Fibroblast of lung (primary cell): Measurements from ENCODE around the gene NOX3. TPM values are rescaled to one million over a fixed set of nuclear protein-coding genes. Genes with fewer than 3 reads are reported as not detected.

Source experiments
- DNase-seq, 2 donors: peaks; one replicate each; pipeline versions ENCODE4 v3.0.0 to v3.0.0-alpha.2; 2010; ENCODE audit warnings: low read depth in 2 of 2
- H2AFZ ChIP-seq: 2 replicates; pipeline ENCODE4 v1.5.1; 2012; ENCODE audit warnings: low read length, control low read depth, inconsistent platforms
- H3K27ac ChIP-seq: 2 replicates; pipeline ENCODE4 v1.5.1; 2011; ENCODE audit warnings: low read length, control low read depth; ENCODE audit not compliant: insufficient read depth
- H3K27me3 ChIP-seq: 2 replicates; pipeline ENCODE4 v1.5.1; 2011; ENCODE audit warnings: mild to moderate bottlenecking, low read length; ENCODE audit not compliant: control insufficient read depth, insufficient read depth
- H3K36me3 ChIP-seq: 2 replicates; pipeline ENCODE4 v1.5.1; 2011; ENCODE audit warnings: low read length; ENCODE audit not compliant: control insufficient read depth, insufficient read depth
- H3K4me1 ChIP-seq: 2 replicates; pipeline ENCODE4 v1.5.1; 2011; ENCODE audit warnings: low read length; ENCODE audit not compliant: control insufficient read depth, insufficient read depth; ENCODE audit errors: extremely low read depth
- H3K4me2 ChIP-seq: 2 replicates; pipeline ENCODE4 v1.5.1; 2011; ENCODE audit warnings: low read length, control low read depth; ENCODE audit not compliant: insufficient read depth; ENCODE audit errors: extremely low read depth
- H3K4me3 ChIP-seq, 4 experiments: fragments of 200-600 bp in 1 of 4; sonication (generic) in 1 of 4; replicated peaks in 1 of 4; 2 replicates each; pipeline ENCODE4 v1.5.1; 2011 to 2016; ENCODE audit warnings: low read length in 4 of 4, low read depth in 3 of 4, mild to moderate bottlenecking in 3 of 4, control low read depth in 2 of 4, inconsistent platforms in 1 of 4, mixed read lengths in 1 of 4; ENCODE audit not compliant: insufficient read depth in 1 of 4; ENCODE audit errors: control extremely low read depth in 1 of 4
- H3K79me2 ChIP-seq: 2 replicates; pipeline ENCODE4 v1.5.1; 2012; ENCODE audit warnings: mild to moderate bottlenecking, low read length, inconsistent platforms; ENCODE audit not compliant: control insufficient read depth, insufficient read depth
- H3K9ac ChIP-seq: 2 replicates; pipeline ENCODE4 v1.5.1; 2011; ENCODE audit warnings: mild to moderate bottlenecking, low read length, control low read depth; ENCODE audit not compliant: insufficient read depth
- H3K9me3 ChIP-seq: 2 replicates; pipeline ENCODE4 v1.5.1; 2012; ENCODE audit warnings: low read depth, low read length; ENCODE audit not compliant: control insufficient read depth, insufficient read depth
- H4K20me1 ChIP-seq: 2 replicates; pipeline ENCODE4 v1.5.1; 2011; ENCODE audit warnings: low read length; ENCODE audit not compliant: control insufficient read depth, insufficient read depth; ENCODE audit errors: extremely low read depth
- EZH2 ChIP-seq: IDR thresholded peaks from 2 replicates; pipeline ENCODE4 v1.5.1; 2012; ENCODE audit warnings: low read length, control low read depth, mild to moderate bottlenecking; ENCODE audit errors: missing control alignments
- polyA plus RNA-seq, 2 donors: library from polyadenylated mRNA; depleted of rRNA in 1 of 2; stranded (reverse) in 1 of 2; unstranded in 1 of 2; fragments of >200 nt; gene quantifications; 2 replicates each; pipeline ENCODE4 v1.2.1, GENCODE V29; 2011 to 2012; ENCODE audit warnings: missing spikeins in 1 of 2
- total RNA-seq: library from RNA; depleted of rRNA; stranded (reverse); fragments of >200 nt; gene quantifications from 2 replicates; pipeline ENCODE4 v1.2.1, GENCODE V29; 2014
- TF ChIP-seq, protein P1 (sequence below), 2 donors: IDR thresholded peaks in 1 of 2; conservative IDR thresholded peaks in 1 of 2; 1 replicate in 1 of 2; 2 replicates in 1 of 2; pipeline ENCODE4 v1.5.1; 2011 to 2012; ENCODE audit warnings: low read length in 2 of 2, control low read depth in 1 of 2, inconsistent platforms in 1 of 2, low read depth in 1 of 2, mild to moderate bottlenecking in 1 of 2

The NOX3 gene
- total and polyA plus RNA-seq, 2 donors (not counting 1 experiment from before 2014, with no cell fraction given), result not detected

DNA sequence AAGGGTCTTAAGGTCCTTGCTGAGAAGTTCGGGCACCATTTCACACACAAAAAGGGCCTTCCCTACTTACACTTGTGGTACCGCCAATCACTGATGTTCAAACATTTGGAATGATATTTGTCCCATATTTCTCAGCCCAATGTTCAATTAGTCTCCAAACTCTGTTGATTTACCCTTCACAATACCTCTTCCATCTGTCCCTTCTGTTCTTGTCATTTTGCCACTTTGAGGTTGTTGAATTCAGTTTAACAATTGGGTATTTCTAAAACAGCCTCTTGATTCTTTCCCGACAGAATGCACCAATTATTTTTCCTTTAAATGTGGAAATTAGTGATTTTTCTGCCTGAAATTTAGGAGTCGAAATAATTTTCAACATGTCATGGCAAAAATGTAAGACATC lies 46.2 kb downstream of the NOX3 start:
- Histone ChIP-seq H3K9me3 (no peaks in the 10 kb centered on the region), H2AFZ (no peak overlapping the region), H3K79me2 (no peaks in the 10 kb centered on the region), H3K27ac (no peak overlapping the region), H3K4me1 (no peaks in the 10 kb centered on the region), H3K4me3 (no peak overlapping the region), H3K9ac (no peak overlapping the region), H3K27me3 (no peaks in the 10 kb centered on the region), H3K36me3 (no peaks in the 10 kb centered on the region), H3K4me2 (no peak overlapping the region), H4K20me1 (no peaks in the 10 kb centered on the region)
- no peak for DNase-seq
- TF ChIP-seq, protein P1, sequence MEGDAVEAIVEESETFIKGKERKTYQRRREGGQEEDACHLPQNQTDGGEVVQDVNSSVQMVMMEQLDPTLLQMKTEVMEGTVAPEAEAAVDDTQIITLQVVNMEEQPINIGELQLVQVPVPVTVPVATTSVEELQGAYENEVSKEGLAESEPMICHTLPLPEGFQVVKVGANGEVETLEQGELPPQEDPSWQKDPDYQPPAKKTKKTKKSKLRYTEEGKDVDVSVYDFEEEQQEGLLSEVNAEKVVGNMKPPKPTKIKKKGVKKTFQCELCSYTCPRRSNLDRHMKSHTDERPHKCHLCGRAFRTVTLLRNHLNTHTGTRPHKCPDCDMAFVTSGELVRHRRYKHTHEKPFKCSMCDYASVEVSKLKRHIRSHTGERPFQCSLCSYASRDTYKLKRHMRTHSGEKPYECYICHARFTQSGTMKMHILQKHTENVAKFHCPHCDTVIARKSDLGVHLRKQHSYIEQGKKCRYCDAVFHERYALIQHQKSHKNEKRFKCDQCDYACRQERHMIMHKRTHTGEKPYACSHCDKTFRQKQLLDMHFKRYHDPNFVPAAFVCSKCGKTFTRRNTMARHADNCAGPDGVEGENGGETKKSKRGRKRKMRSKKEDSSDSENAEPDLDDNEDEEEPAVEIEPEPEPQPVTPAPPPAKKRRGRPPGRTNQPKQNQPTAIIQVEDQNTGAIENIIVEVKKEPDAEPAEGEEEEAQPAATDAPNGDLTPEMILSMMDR (conservative IDR thresholded peaks at IDR 0.05 in 1 of 2, IDR thresholded peaks at IDR 0.05 in 1 of 2; ENCODE audit: low read depth in 1 of 2, low read length in 2 of 2), result no peak
- no peak for TF ChIP-seq EZH2

DNA sequence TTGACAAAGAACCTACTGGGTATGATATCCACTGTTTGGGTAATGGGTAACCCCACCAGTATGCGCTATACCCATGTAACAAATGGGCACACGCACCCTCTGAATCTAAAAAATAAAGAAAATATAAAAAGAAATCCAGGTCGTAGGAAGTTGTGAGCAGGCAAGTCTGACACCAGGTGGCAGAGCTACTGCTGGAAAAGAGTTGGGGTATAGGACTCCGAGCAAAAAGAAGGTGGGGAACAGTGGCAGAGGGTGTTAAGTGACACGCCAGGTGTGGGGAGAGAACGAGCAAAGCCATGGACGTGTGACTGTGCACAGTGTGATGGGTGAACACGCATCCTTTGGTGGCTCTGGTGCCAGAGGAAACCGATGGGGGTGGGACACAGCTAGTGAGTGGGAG lies 46.7 kb downstream of the NOX3 start:
- no peaks in the 10 kb centered on the region for H3K36me3 ChIP-seq
- no peak overlapping the region for H2AFZ ChIP-seq
- no peak for DNase-seq
- H4K20me1 ChIP-seq, result no peaks in the 10 kb centered on the region
- no peaks in the 10 kb centered on the region for H3K27me3 ChIP-seq
- H3K27ac ChIP-seq, result no peak overlapping the region
- H3K4me3 ChIP-seq, result no peak overlapping the region
- no peaks in the 10 kb centered on the region for H3K79me2 ChIP-seq
- no peak overlapping the region for H3K9ac ChIP-seq
- no peaks in the 10 kb centered on the region for H3K9me3 ChIP-seq
- H3K4me1 ChIP-seq, result no peaks in the 10 kb centered on the region
- H3K4me2 ChIP-seq, result no peak overlapping the region
- TF ChIP-seq, protein P1 (conservative IDR thresholded peaks at IDR 0.05 in 1 of 2, IDR thresholded peaks at IDR 0.05 in 1 of 2; ENCODE audit: low read depth in 1 of 2, low read length in 2 of 2), result no peak
- no peak for TF ChIP-seq EZH2

DNA sequence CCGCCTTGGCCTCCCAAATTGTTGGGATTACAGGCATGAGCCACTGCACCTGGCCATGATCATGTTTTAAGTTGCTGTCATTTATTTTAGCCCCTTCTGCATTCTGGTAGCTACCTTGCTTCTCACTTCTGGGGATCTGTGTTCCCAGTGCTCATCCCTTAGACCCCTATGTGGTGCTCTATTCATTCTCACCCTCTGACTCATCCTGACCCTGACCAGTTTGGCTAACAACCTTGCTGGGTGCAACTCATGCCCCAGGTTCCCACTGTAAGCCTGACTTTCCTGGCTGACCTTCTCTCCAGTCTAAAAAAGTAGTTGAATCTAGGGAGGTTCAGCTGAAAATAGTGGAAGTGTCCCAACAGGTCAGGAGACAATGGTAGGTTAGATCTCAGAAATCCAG lies 47.4 kb downstream of the NOX3 start:
- no peak overlapping the region for H3K4me2 ChIP-seq
- H3K4me1 ChIP-seq, result no peaks in the 10 kb centered on the region
- H3K27me3 ChIP-seq, result no peaks in the 10 kb centered on the region
- no peaks in the 10 kb centered on the region for H4K20me1 ChIP-seq
- no peak overlapping the region for H3K4me3 ChIP-seq
- no peaks in the 10 kb centered on the region for H3K79me2 ChIP-seq
- H3K9me3 ChIP-seq, result no peaks in the 10 kb centered on the region
- H3K36me3 ChIP-seq, result no peaks in the 10 kb centered on the region
- no peak overlapping the region for H2AFZ ChIP-seq
- TF ChIP-seq EZH2, result no peak
- TF ChIP-seq, protein P1 (conservative IDR thresholded peaks at IDR 0.05 in 1 of 2, IDR thresholded peaks at IDR 0.05 in 1 of 2; ENCODE audit: low read depth in 1 of 2, low read length in 2 of 2), result no peak
- DNase-seq, result no peak
- no peak overlapping the region for H3K27ac ChIP-seq
- no peak overlapping the region for H3K9ac ChIP-seq
